Measurements from ENCODE around the gene CNTN4.

The CNTN4 gene

DNA sequence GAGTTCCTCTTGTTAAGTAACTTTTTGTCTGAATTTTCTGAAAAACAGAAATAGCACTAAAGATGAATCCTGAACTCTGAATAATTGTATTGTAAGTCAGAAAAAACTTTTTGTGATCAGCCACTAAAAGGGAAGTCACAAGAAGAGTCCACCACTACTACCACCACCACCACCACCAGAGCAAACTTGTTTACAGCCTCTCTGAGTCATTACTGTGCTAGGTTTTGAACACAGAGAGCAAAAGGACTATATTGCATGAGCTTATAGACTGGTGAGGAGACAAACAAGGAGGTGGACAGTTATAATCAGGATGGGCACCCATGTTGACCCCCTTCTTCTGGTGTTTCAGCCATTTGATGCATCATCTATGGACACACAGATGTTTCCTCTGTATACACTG is 869.8 kb downstream of the CNTN4 start:
- Histone ChIP-seq H3K4me1 (ENCODE audit: low read length) (0 out of 2 replicates have a peak, but pooled peaks cover 7% of the 10 kb centered on the region), H3F3A (ENCODE audit: insufficient read depth, low read length) (no peaks in the 10 kb centered on the region), H3K36me3 (replicated peaks; ENCODE audit: insufficient read depth, low read length) (no peaks in the 10 kb centered on the region), H3K9ac (ENCODE audit: low read length) (no peak overlapping the region), H3K79me2 (ENCODE audit: low read length) (no peaks in the 10 kb centered on the region), H3K9me2 (replicated peaks; ENCODE audit: insufficient read depth, low read length) (no peaks in the 10 kb centered on the region), H3K4me2 (ENCODE audit: low read depth, low read length) (no peak overlapping the region), H3K27ac (ENCODE audit: low read length) (no peak overlapping the region), H3K4me3 (ENCODE audit: low read length) (no peak overlapping the region), H3K27me3 (replicated peaks; ENCODE audit: insufficient read depth, low read length) (no peaks in the 10 kb centered on the region), H3K9me3 (replicated peaks; ENCODE audit: insufficient read depth, low read length) (no peaks in the 10 kb centered on the region), H4K20me1 (ENCODE audit: insufficient read depth, low read length) (no peaks in the 10 kb centered on the region), H2AFZ (ENCODE audit: low read length) (no peak overlapping the region)
- DNase-seq, result no peak
- TF ChIP-seq EZH2phosphoT487 (IDR thresholded peaks at IDR 0.05; ENCODE audit: low read length) (no peak), EZH2 (optimal IDR thresholded peaks at IDR 0.05; ENCODE audit: low read depth, low read length) (no peak)
- TF ChIP-seq, protein P1, sequence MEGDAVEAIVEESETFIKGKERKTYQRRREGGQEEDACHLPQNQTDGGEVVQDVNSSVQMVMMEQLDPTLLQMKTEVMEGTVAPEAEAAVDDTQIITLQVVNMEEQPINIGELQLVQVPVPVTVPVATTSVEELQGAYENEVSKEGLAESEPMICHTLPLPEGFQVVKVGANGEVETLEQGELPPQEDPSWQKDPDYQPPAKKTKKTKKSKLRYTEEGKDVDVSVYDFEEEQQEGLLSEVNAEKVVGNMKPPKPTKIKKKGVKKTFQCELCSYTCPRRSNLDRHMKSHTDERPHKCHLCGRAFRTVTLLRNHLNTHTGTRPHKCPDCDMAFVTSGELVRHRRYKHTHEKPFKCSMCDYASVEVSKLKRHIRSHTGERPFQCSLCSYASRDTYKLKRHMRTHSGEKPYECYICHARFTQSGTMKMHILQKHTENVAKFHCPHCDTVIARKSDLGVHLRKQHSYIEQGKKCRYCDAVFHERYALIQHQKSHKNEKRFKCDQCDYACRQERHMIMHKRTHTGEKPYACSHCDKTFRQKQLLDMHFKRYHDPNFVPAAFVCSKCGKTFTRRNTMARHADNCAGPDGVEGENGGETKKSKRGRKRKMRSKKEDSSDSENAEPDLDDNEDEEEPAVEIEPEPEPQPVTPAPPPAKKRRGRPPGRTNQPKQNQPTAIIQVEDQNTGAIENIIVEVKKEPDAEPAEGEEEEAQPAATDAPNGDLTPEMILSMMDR (IDR thresholded peaks at IDR 0.05; ENCODE audit: low read length), result no peak

DNA sequence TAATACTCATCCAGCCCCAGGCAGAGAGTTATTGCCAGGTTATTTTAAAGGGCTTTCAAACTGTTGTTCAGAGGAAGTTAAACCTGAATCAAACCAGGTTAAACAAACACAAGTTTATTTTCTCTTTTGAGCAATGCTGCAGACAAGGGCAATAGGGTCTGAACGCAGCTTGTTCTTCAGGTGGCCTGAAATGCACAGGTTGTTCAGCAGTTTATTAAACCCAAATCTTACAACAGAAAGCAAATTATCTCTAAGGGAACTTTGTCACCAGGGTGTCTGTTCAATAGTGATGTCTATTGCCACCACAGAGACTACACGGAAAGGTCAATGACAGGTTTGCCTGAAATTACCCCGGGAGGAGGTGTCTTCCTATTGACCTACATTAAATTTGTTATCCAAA is 877.5 kb downstream of the CNTN4 start:
- Histone ChIP-seq H3K4me1 (ENCODE audit: low read length) (no peaks in the 10 kb centered on the region), H3K9ac (ENCODE audit: low read length) (no peak overlapping the region), H3K79me2 (ENCODE audit: low read length) (no peaks in the 10 kb centered on the region), H3K27ac (ENCODE audit: low read length) (no peak overlapping the region), H3K9me3 (replicated peaks; ENCODE audit: insufficient read depth, low read length) (no peaks in the 10 kb centered on the region), H3K9me2 (replicated peaks; ENCODE audit: insufficient read depth, low read length) (no peaks in the 10 kb centered on the region), H3K27me3 (replicated peaks; ENCODE audit: insufficient read depth, low read length) (no peaks in the 10 kb centered on the region), H3K36me3 (replicated peaks; ENCODE audit: insufficient read depth, low read length) (no peaks in the 10 kb centered on the region), H3K4me2 (ENCODE audit: low read depth, low read length) (no peak overlapping the region), H3K4me3 (ENCODE audit: low read length) (no peak overlapping the region), H4K20me1 (ENCODE audit: insufficient read depth, low read length) (no peaks in the 10 kb centered on the region), H3F3A (ENCODE audit: insufficient read depth, low read length) (no peaks in the 10 kb centered on the region), H2AFZ (ENCODE audit: low read length) (no peak overlapping the region)
- TF ChIP-seq, protein P1 (IDR thresholded peaks at IDR 0.05; ENCODE audit: low read length), result no peak
- no peak for TF ChIP-seq EZH2 (optimal IDR thresholded peaks at IDR 0.05; ENCODE audit: low read depth, low read length)
- TF ChIP-seq EZH2phosphoT487 (IDR thresholded peaks at IDR 0.05; ENCODE audit: low read length), result no peak
- DNase-seq, result no peak

DNA sequence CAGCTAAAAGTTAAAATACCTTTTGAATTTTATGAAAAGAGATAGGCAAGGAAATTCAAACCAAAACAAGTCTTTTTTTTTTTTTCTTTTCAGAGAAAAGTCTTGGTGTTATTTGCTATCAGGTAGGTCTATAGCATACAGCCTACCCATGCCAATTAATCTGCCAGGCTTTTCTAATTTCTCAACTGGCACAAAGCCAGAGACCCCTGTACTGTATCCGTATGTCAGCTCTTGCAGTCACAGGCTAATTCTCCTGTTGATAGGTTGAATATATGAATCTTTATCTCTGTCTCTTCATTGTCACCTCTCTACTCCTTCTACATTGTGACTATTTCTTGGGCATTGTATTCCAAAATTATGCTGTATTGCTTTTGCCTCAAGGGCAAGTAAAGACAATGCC is 878.1 kb downstream of the CNTN4 start:
- Histone ChIP-seq H3K36me3 (replicated peaks; ENCODE audit: insufficient read depth, low read length) (no peaks in the 10 kb centered on the region), H3K27ac (ENCODE audit: low read length) (no peak overlapping the region), H3K79me2 (ENCODE audit: low read length) (no peaks in the 10 kb centered on the region), H3F3A (ENCODE audit: insufficient read depth, low read length) (no peaks in the 10 kb centered on the region), H3K9me2 (replicated peaks; ENCODE audit: insufficient read depth, low read length) (no peaks in the 10 kb centered on the region), H4K20me1 (ENCODE audit: insufficient read depth, low read length) (no peaks in the 10 kb centered on the region), H3K4me3 (ENCODE audit: low read length) (no peak overlapping the region), H3K9ac (ENCODE audit: low read length) (no peak overlapping the region), H2AFZ (ENCODE audit: low read length) (no peak overlapping the region), H3K4me1 (ENCODE audit: low read length) (no peaks in the 10 kb centered on the region), H3K9me3 (replicated peaks; ENCODE audit: insufficient read depth, low read length) (no peaks in the 10 kb centered on the region), H3K27me3 (replicated peaks; ENCODE audit: insufficient read depth, low read length) (no peaks in the 10 kb centered on the region), H3K4me2 (ENCODE audit: low read depth, low read length) (no peak overlapping the region)
- DNase-seq, result no peak
- TF ChIP-seq EZH2 (optimal IDR thresholded peaks at IDR 0.05; ENCODE audit: low read depth, low read length) (no peak), EZH2phosphoT487 (IDR thresholded peaks at IDR 0.05; ENCODE audit: low read length) (no peak)
- TF ChIP-seq, protein P1 (IDR thresholded peaks at IDR 0.05; ENCODE audit: low read length), result no peak
